ENCODE results near the gene TTLL8. TPM values are rescaled to one million over a fixed set of nuclear protein-coding genes. Genes with fewer than 3 reads are reported as not detected.
A peak's percentile ranks its signal among the peaks of the same experiment; 100 is the strongest.

The TTLL8 gene
- total RNA-seq, 2 donors from 2014 or later, result not detected

DNA sequence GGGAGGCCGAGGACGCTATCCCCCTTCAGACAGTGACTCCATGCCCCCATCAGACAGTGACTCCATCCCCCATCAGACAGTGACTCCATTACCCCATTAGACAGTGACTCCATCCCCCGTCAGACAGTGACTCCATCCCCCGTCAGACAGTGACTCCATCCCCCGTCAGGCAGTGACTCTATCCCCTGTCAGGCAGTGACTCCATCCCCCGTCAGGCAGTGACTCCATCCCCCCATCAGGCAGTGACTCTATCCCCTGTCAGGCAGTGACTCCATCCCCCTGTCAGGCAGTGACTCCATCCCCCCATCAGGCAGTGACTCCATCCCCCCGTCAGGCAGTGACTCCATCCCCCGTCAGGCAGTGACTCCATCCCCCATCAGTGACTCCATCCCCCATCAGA is 9.1 kb upstream of the TTLL8 start:
- intact Hi-C loops (cut with DNase I, micrococcal nuclease), result no loop called here
- DNase-seq (no peak), ATAC-seq (no peak)

GRCh38 chr22:50064453-50064852 is 6.4 kb upstream of the TTLL8 start:
- intact Hi-C loops (cut with DNase I, micrococcal nuclease), result no loop called here
- ATAC-seq (no peak), DNase-seq (no peak)

DNA sequence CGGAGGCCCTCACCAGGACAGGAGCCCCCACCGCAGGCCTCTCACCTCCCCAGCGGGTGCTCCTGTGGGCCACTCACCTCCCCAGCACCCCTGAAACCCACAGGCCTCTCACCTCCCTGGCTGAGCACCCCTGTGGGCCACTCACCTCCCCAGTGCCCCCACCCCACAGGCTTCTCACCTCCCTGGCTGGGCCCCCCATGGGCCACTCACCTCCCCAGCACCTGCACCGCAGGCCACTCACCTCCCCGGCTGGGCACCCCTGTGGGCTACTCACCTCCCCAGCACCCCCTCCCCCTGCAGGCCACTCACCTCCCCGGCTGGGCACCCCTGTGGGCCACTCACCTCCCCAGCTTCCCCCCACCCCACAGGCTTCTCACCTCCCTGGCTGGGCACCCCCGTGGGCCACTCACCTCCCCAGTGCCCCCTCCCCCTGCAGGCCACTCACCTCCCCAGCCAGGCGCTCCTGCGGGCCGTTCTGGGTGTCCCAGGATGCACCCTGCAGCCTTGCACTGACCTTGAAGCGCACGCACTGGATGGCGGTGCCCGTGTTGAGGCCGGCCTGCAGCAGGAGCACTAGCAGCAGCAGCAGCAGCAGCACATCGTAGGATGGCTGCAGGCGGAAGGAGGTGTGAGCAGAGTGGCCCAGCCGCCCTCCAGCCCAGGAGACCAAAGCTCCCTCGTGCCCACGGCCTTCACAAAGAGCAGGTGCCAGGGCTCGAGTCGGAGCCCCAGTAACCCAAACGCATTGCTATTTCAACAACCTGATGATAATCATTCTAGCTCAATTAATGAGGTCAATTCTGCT is 5.7 kb upstream of the TTLL8 start:
- intact Hi-C loops (cut with DNase I, micrococcal nuclease), result no loop called here
- ATAC-seq, result no peak
- no peak for DNase-seq

- no peak for ATAC-seq
- no peak for DNase-seq
- intact Hi-C loops (cut with DNase I, micrococcal nuclease), result no loop called here
These were observed 4.5 kb upstream of the TTLL8 start for GRCh38 chr22:50062509-50063135.

- ATAC-seq (no peak), DNase-seq (no peak)
- intact Hi-C loops (cut with DNase I, micrococcal nuclease), result no loop called here
These were observed 3.8 kb upstream of the TTLL8 start for GRCh38 chr22:50061824-50062355.

- DNase-seq (no peak), ATAC-seq (no peak)
- intact Hi-C loops (cut with DNase I, micrococcal nuclease), result no loop called here
These were observed 3.2 kb upstream of the TTLL8 start for GRCh38 chr22:50061141-50061823.

- DNase-seq, result no peak
- no peak for ATAC-seq
- intact Hi-C loops (cut with DNase I, micrococcal nuclease), result no loop called here
These were observed 2.5 kb upstream of the TTLL8 start for GRCh38 chr22:50060441-50061140.

DNA sequence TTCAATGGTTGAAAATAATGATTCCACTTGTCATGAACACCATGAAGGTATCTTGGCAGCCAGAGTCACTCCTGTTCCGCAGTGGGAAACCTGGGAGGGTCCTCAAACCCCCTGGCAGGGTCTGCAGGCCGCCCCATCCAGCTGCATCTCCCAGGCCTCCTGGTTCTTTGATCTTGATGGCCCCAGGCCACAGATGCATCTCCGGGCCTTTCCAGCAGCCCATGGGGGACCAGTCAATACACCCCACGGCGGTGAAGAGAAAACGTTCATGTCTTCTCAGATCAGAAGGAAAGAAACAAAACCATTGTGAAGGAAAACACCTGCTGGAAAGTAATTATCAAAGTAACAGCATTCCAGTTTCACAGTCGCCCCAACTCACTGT is 1.8 kb upstream of the TTLL8 start:
- intact Hi-C loops (cut with DNase I, micrococcal nuclease), result no loop called here
- no peak for ATAC-seq
- DNase-seq, result no peak

GRCh38 chr22:50058906-50059880 is 1.1 kb upstream of the TTLL8 start:
- DNase-seq (no peak), ATAC-seq (no peak)
- intact Hi-C loops (cut with DNase I, micrococcal nuclease), result no loop called here

DNA sequence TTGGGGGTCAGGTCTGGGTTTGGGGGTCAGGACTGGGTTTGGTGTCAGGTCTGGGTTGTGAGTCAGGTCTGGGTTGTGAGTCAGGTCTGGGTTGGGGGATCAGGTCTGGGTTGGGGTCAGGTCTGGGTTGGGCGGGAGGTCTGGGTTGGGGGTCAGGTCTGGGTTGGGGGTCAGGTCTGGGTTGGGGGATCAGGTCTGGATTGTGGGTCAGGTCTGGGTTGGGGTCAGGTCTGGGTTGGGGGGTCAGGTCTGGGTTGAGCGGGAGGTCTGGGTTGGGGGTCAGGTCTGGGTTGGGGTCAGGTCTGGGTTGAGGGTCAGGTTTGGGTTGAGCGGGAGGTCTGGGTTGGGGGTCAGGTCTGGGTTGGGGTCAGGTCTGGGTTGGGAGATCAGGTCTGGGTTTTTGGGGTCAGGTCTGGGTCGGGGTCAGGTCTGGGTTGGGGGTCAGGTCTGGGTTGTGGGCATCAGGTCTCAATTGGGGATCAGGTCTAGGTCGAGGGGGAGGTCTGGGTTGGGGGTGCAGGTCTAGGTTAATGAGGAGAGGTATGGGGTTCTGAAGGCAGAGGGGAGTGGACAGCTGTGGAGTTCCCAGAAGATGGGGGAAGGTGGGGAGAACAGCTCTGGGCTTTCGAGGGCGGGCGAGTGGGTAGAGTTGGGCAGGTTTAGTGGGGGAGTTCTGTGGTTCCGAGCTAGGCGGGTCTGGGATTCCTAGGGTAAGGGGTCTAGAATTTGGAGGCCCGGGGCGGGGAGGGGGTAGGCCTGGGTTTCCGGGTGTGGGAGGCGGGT is 629 bp downstream of the TTLL8 start:
- intact Hi-C loops (cut with DNase I, micrococcal nuclease), result no loop called here
- ATAC-seq, result no peak
- DNase-seq, result no peak

- intact Hi-C loops (cut with DNase I, micrococcal nuclease), result no loop called here
- no peak for ATAC-seq
- DNase-seq, result no peak
These were observed 1.7 kb downstream of the TTLL8 start for GRCh38 chr22:50056214-50056972.

GRCh38 chr22:50053861-50054260 is 4.2 kb downstream of the TTLL8 start:
- DNase-seq, result no peak
- peak; percentile 54 for ATAC-seq
- intact Hi-C loops (cut with DNase I, micrococcal nuclease), result no loop called here

- intact Hi-C loops (cut with DNase I, micrococcal nuclease), result no loop called here
- ATAC-seq (no peak), DNase-seq (no peak)
These were observed 6.2 kb downstream of the TTLL8 start for GRCh38 chr22:50051930-50052329.

GRCh38 chr22:50049299-50050195 is 8.6 kb downstream of the TTLL8 start:
- DNase-seq (no peak), ATAC-seq (no peak)
- intact Hi-C loops (cut with DNase I, micrococcal nuclease), result no loop called here

GRCh38 chr22:50048836-50049235 is 9.3 kb downstream of the TTLL8 start:
- intact Hi-C loops (cut with DNase I, micrococcal nuclease), result no loop called here
- DNase-seq (no peak), ATAC-seq (no peak)

Data from left colon (tissue), 2 donors.